PC-9 (cell line): ENCODE data around the gene LSMEM2.

Experiments
- EZH2 ChIP-seq: fragments of 200-600 bp; sonication (generic); IDR thresholded peaks from 2 replicates; pipeline ENCODE4 v1.8.0; 2017; ENCODE audit warnings: antibody characterized with exemption, low read depth
- TF ChIP-seq, protein P1 (sequence below): fragments of 200-600 bp; sonication (generic); conservative IDR thresholded peaks from 2 replicates; pipeline ENCODE4 v1.6.1; 2017; ENCODE audit warnings: mixed run types, antibody characterized with exemption, mild to moderate bottlenecking, moderate library complexity

DNA sequence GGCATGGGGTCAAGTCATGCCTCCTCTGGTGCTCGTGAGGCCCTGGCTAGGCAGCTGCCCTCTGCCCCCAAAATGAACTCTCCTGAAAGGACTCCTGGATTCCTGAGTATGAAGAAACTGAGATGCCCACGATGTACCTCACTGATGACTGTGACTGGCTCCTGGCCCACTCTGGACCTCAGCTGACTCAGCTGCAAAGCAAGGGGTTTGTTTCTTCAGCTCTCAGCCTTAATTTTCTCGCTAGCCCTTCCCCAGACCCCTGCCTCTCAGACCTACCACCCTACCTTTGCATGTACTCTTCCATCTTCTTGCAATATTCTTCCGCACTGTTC is 48.1 kb upstream of the LSMEM2 start:
- TF ChIP-seq, protein P1, sequence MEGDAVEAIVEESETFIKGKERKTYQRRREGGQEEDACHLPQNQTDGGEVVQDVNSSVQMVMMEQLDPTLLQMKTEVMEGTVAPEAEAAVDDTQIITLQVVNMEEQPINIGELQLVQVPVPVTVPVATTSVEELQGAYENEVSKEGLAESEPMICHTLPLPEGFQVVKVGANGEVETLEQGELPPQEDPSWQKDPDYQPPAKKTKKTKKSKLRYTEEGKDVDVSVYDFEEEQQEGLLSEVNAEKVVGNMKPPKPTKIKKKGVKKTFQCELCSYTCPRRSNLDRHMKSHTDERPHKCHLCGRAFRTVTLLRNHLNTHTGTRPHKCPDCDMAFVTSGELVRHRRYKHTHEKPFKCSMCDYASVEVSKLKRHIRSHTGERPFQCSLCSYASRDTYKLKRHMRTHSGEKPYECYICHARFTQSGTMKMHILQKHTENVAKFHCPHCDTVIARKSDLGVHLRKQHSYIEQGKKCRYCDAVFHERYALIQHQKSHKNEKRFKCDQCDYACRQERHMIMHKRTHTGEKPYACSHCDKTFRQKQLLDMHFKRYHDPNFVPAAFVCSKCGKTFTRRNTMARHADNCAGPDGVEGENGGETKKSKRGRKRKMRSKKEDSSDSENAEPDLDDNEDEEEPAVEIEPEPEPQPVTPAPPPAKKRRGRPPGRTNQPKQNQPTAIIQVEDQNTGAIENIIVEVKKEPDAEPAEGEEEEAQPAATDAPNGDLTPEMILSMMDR = no peak
- no peak for TF ChIP-seq EZH2
